GM19438 (cell line): Measurements from ENCODE around the gene BAIAP3.

ENCODE experiments used
- ATAC-seq: cut with Tn5 transposase; IDR thresholded peaks from one replicate; pipeline ENCODE4 v1.9.1; 2021; ENCODE audit warnings: low read depth; ENCODE audit not compliant: unreplicated experiment

The BAIAP3 gene

DNA sequence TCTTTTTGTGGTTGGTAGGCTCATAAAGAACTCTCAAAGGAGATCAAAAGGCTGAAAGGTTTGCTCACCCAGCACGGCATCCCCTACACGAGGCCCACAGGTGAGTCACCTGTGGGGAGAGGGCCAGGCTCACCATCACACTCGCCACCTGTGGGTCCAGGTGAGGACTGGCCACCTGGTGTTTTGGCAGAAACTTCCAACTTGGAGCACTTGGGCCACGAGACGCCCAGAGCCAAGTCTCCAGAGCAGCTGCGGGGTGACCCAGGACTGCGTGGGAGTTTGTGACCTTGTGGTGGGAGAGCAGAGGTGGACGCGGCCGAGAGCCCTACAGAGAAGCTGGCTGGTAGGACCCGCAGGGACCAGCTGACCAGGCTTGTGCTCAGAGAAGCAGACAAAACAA lies 29.4 kb downstream of the BAIAP3 start:
- no peak for ATAC-seq

DNA sequence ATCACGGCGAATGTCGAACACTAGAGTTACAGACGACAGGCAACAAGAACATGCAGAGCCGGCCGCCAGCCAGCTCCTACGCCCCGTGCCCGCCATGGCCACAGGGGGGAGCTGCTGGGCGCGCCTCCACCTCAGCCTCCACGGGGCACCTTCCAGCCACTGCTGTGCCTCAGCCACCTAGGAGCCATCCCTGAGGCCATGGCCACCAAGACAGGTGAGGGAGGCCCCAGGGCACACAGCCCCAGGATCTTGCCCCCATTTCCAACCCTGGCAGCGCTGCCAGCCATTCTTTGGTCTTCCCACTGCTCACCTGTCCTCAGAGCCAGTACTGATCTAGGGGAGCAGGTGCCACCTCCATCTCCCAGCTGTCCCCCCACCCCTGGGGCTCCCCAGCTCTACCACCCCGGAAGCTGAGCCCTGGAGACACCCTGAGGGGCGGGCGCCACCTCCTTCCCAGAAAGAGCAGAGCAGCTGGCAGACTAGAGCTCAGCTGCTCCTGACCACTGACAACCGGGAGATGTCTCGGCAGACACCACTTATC lies 30.1 kb downstream of the BAIAP3 start:
- ATAC-seq: no peak

- no peak for ATAC-seq
Measured at GRCh38 chr16:1364510-1364909, 31.1 kb downstream of the BAIAP3 start.

DNA sequence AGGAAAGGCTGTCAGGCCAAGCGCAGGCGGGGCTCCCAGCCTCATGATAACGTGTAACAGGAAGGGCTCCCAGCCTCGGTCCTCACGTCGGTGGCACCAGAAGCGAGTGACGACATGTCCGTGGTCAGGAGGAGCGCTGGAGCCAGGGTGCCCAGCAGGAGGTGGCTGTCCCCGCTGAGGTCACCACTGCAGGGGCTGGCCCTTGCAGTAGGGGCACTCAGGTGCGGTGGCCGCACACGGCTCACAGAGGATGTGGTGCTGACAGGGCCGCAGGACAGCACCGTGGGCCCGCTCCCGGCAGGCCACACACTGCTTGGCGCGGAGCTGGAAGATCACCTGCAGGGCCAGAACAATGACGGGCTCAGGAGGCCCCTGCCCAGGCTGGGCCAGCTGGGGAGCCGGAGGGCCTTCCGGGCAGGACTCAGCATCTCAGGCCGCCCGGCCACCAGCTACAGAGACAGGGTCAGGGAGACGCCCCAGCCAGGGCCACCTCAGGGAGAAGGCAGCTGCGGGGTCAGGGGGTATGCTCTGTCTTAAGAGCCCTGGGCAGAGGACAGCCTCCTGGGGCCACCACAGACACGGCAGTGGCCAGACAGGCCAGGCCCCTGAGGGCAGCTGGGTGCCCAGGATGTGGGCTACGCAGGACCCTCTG lies 32.7 kb downstream of the BAIAP3 start:
- no peak for ATAC-seq

- no peak for ATAC-seq
Measured at GRCh38 chr16:1366712-1367299, 33.4 kb downstream of the BAIAP3 start.

GRCh38 chr16:1367486-1368174 lies 34.2 kb downstream of the BAIAP3 start:
- ATAC-seq: no peak

GRCh38 chr16:1371054-1371978 lies 37.9 kb downstream of the BAIAP3 start:
- ATAC-seq: no peak

DNA sequence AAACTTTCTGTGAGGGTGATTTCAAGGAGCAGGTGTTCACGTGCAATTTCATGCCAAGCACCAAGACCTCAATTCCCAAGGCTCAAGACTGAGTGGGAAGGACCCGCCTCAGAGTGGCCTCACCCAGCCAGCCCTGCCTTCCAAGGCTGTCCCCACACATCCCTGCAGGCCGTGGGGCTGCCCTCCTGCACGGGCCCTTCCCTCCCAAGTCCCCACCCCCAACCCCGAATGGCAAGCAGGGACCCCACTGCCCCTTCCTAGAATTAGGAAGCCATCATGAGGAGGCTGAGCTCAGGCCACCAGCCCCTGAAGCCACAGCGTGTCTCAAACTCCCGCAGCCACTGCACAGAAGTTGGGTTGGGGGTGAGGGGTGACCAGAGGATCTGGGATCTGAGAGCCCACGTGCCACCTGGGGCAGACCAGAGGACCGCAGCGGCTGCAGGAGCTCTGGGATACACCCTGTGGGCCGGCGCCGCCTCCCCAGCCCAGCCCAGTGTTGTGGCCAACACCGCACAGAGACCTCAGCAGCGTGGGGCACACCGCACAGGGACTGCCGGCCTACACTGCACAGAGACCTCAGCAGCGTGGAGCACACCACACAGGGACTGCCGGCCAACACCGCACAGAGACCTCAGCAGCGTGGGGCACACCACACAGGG lies 39.0 kb downstream of the BAIAP3 start:
- no peak for ATAC-seq

DNA sequence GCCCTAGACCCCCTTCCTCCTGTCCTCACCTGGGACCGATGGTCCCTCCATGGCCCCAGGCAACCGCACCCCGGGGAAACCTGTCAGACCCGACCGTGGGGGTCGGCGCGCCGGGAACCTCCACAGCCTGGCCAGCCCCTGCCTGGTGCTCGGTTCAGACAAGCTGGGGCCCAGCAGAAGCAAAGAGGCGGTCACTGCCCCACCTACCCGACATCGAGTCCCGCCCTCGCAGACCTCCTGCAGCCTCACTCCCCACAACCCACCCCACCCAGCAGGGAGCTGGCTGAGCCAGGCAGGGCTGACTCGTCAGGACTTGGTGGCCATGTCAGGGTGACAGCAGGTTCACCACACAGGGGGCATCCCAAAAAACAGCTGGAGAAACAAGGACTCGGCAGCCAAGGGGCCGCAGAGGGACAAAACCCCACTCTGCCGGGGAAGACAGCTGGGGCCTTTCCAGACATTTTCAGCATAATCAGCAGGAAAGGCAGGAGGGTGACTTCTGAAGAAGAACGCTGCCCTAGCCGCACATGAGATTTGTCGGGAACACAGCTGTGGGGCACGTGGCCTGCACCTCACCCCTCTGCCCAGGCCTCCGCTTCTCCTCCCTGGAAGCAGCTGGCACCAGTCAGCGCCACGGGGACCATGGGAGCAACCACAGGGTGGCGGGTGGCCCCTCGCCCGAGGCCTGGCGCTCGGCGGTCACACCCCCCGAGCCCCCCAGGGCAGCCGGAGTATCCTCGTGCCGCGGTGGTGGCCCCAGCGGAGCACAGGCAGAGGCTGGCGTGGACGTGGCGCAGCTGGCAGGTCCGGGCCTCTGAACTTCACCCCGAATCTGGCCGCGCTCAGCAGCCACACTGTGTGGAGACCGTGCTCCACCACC lies 41.2 kb downstream of the BAIAP3 start:
- ATAC-seq: no peak

- ATAC-seq: no peak
Measured at GRCh38 chr16:1375298-1375640, 41.8 kb downstream of the BAIAP3 start.

GRCh38 chr16:1375741-1376410 lies 42.4 kb downstream of the BAIAP3 start:
- ATAC-seq: no peak

GRCh38 chr16:1377406-1378010 lies 44.1 kb downstream of the BAIAP3 start:
- no peak for ATAC-seq

DNA sequence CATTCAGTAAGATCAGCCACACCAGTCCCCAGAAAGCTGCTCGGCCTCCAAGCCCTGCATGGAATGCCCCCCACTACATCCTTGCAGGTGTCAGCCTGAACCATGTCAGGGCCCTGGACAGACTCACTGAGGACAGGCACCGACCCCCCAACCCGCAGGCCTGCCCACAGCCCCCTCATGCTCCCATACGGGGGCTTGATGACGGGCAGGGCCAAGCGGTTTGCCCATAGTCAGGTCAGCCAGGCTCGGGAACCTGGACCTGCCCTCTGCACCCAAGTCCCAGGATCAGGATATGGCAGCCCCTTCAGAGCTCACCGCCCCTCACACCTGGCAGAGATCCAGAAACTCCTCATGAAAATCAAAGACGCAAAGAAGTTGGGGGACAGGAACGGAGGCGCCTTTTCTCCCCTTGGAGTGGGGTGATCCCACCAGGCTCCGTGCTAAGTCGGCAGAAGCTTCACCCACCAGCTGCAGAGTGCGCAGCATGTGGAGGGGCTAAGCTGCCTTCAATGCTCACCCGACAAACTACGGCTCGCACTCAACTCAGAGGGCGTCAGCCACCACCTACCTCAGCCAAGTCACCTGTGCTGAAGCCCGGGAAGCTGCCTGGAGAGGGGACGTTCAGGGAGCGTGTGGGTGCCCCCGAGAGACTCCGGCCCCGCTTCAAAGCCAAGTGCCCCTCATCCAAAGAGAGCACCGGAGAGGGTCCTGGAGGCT lies 44.8 kb downstream of the BAIAP3 start:
- no peak for ATAC-seq

- no peak for ATAC-seq
Measured at GRCh38 chr16:1378804-1379303, 45.4 kb downstream of the BAIAP3 start.

DNA sequence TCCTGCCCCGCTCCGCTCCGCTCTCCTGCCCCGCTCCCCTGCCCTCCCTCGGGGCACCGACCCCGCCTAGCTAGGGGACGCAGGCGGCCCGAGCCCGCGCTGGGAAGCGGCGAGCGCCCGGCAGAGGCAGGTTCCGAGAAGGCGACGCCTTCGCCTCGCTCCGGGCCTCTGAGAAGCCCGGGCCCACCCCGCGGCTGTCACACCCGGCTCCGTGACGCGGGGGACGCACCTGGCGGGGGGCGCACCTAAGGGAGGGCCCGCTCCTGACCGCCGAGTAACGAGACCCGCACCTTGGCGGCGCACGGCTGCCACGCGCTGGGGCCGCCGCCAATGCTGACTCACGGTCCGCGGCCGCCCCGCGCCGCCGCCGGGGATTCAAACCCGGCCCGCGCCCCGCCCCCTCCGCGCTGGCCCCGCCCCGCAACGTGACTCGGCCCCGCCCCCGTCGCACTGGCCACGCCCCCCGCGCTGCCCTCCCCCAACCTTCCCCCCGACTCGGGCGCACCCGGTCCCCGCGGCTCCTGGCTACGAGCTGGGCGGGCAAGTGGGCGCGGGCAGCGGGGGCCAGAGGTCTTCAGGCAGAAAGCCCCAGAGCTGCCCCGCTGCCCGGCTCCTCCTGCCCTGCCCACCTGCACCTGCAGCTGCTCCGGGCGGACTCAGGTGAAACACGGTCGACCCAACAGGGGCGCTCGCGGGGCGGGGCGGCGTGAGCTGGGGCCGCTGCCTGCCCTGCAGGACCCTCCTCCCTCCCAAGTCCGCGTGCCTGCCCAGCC lies 46.0 kb downstream of the BAIAP3 start:
- ATAC-seq: no peak

- no peak for ATAC-seq
Measured at GRCh38 chr16:1380195-1380594, 46.8 kb downstream of the BAIAP3 start.
